Glomerular endothelial cell (primary cell): ENCODE data around the gene WRNIP1. TPM values are rescaled to one million over a fixed set of nuclear protein-coding genes. Genes with fewer than 3 reads are reported as not detected.

ENCODE experiments used
- DNase-seq: peaks from one replicate; pipeline ENCODE4 v3.0.0-alpha.2; 2011; ENCODE audit warnings: low read depth, low spot score; ENCODE audit errors: extremely low read depth
- total RNA-seq: library from RNA; depleted of rRNA; stranded (reverse); fragments of >200 nt; gene quantifications from 2 replicates; pipeline ENCODE4 v1.2.3, GENCODE V29; 2015

WRNIP1 gene
- total RNA-seq, 1 donor from 2014 or later = 71.6 TPM

GRCh38 chr6:2830183-2830582 is 65.0 kb downstream of the WRNIP1 start:
- no peak for DNase-seq

DNA sequence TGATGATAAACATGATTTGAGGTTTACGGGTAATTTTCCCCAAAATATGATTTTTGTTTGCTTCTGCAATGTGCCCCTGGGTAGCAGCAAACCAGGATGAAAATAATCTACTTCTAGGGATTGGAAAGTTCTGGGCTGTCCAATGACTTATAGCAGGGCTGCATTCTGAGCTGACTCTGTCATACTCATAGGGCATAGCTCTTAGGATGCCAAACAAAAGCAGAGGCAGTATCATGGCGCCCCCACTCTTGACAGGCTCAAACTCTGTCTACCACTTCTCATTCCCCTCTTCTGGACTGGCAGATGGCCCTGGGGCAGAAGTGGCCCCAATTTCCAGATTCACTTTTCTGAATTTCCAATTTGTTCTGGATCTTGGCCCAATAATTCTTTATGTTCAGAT is 66.2 kb downstream of the WRNIP1 start:
- DNase-seq = no peak

GRCh38 chr6:2834262-2834661 is 69.1 kb downstream of the WRNIP1 start:
- no peak for DNase-seq

Other genes starting within 250 kb of the WRNIP1 start
- 0.35 and 0.44 TPM in 2 replicates for gene MYLK4, start 14.5 kb upstream of the WRNIP1 start, total RNA-seq
- gene SERPINB1, start 76.5 kb downstream of the WRNIP1 start, total RNA-seq = 25.0 and 34.7 TPM in 2 replicates
- gene SERPINB9, start 137.9 kb downstream of the WRNIP1 start, total RNA-seq = 97.6 and 146 TPM in 2 replicates
- 202 and 219 TPM in 2 replicates for gene SERPINB6, start 206.2 kb downstream of the WRNIP1 start, total RNA-seq
- gene NQO2, start 234.5 kb downstream of the WRNIP1 start, total RNA-seq = 21.6 and 22.1 TPM in 2 replicates